ENCODE measurements around the gene CYB561A3.

- no peak for TF ChIP-seq REST (IDR thresholded peaks at IDR 0.05; ENCODE audit: low read depth)
- TF ChIP-seq EGR1 (IDR thresholded peaks at IDR 0.05), result no peak
- no peak for TF ChIP-seq MAX (IDR thresholded peaks at IDR 0.05)
- TF ChIP-seq RAD21 (IDR thresholded peaks at IDR 0.05; ENCODE audit: low read depth), result no peak
- no peak for TF ChIP-seq TEAD4 (IDR thresholded peaks at IDR 0.05)
- TF ChIP-seq YY1 (IDR thresholded peaks at IDR 0.05; ENCODE audit: low read depth), result no peak
- TF ChIP-seq CEBPB (IDR thresholded peaks at IDR 0.05), result no peak
- TF ChIP-seq TAF1 (IDR thresholded peaks at IDR 0.05; ENCODE audit: low read depth), result no peak
- no peak for TF ChIP-seq FOXM1 (IDR thresholded peaks at IDR 0.05; ENCODE audit: borderline replicate concordance, low read depth)
- no peak for TF ChIP-seq EP300 (IDR thresholded peaks at IDR 0.05; ENCODE audit: borderline replicate concordance)
Measured at GRCh38 chr11:61309141-61309540, 52.5 kb downstream of the CYB561A3 start.

Data from Ishikawa (cell line).